Fibroblast of lung (primary cell): ENCODE data around the gene KIF26B. TPM values are rescaled to one million over a fixed set of nuclear protein-coding genes. Genes with fewer than 3 reads are reported as not detected.

Source experiments
- DNase-seq, 2 donors: peaks; one replicate each; pipeline versions ENCODE4 v3.0.0 to v3.0.0-alpha.2; 2010; ENCODE audit warnings: low read depth in 2 of 2
- H2AFZ ChIP-seq: 2 replicates; pipeline ENCODE4 v1.5.1; 2012; ENCODE audit warnings: low read length, control low read depth, inconsistent platforms
- H3K27ac ChIP-seq: 2 replicates; pipeline ENCODE4 v1.5.1; 2011; ENCODE audit warnings: low read length, control low read depth; ENCODE audit not compliant: insufficient read depth
- H3K27me3 ChIP-seq: 2 replicates; pipeline ENCODE4 v1.5.1; 2011; ENCODE audit warnings: mild to moderate bottlenecking, low read length; ENCODE audit not compliant: control insufficient read depth, insufficient read depth
- H3K36me3 ChIP-seq: 2 replicates; pipeline ENCODE4 v1.5.1; 2011; ENCODE audit warnings: low read length; ENCODE audit not compliant: control insufficient read depth, insufficient read depth
- H3K4me1 ChIP-seq: 2 replicates; pipeline ENCODE4 v1.5.1; 2011; ENCODE audit warnings: low read length; ENCODE audit not compliant: control insufficient read depth, insufficient read depth; ENCODE audit errors: extremely low read depth
- H3K4me2 ChIP-seq: 2 replicates; pipeline ENCODE4 v1.5.1; 2011; ENCODE audit warnings: low read length, control low read depth; ENCODE audit not compliant: insufficient read depth; ENCODE audit errors: extremely low read depth
- H3K4me3 ChIP-seq, 4 experiments: fragments of 200-600 bp in 1 of 4; sonication (generic) in 1 of 4; replicated peaks in 1 of 4; 2 replicates each; pipeline ENCODE4 v1.5.1; 2011 to 2016; ENCODE audit warnings: low read length in 4 of 4, low read depth in 3 of 4, mild to moderate bottlenecking in 3 of 4, control low read depth in 2 of 4, inconsistent platforms in 1 of 4, mixed read lengths in 1 of 4; ENCODE audit not compliant: insufficient read depth in 1 of 4; ENCODE audit errors: control extremely low read depth in 1 of 4
- H3K79me2 ChIP-seq: 2 replicates; pipeline ENCODE4 v1.5.1; 2012; ENCODE audit warnings: mild to moderate bottlenecking, low read length, inconsistent platforms; ENCODE audit not compliant: control insufficient read depth, insufficient read depth
- H3K9ac ChIP-seq: 2 replicates; pipeline ENCODE4 v1.5.1; 2011; ENCODE audit warnings: mild to moderate bottlenecking, low read length, control low read depth; ENCODE audit not compliant: insufficient read depth
- H3K9me3 ChIP-seq: 2 replicates; pipeline ENCODE4 v1.5.1; 2012; ENCODE audit warnings: low read depth, low read length; ENCODE audit not compliant: control insufficient read depth, insufficient read depth
- H4K20me1 ChIP-seq: 2 replicates; pipeline ENCODE4 v1.5.1; 2011; ENCODE audit warnings: low read length; ENCODE audit not compliant: control insufficient read depth, insufficient read depth; ENCODE audit errors: extremely low read depth
- CTCF ChIP-seq, 2 donors: IDR thresholded peaks in 1 of 2; conservative IDR thresholded peaks in 1 of 2; 1 replicate in 1 of 2; 2 replicates in 1 of 2; pipeline ENCODE4 v1.5.1; 2011 to 2012; ENCODE audit warnings: low read length in 2 of 2, control low read depth in 1 of 2, inconsistent platforms in 1 of 2, low read depth in 1 of 2, mild to moderate bottlenecking in 1 of 2
- EZH2 ChIP-seq: IDR thresholded peaks from 2 replicates; pipeline ENCODE4 v1.5.1; 2012; ENCODE audit warnings: low read length, control low read depth, mild to moderate bottlenecking; ENCODE audit errors: missing control alignments
- polyA plus RNA-seq, 2 donors: library from polyadenylated mRNA; depleted of rRNA in 1 of 2; stranded (reverse) in 1 of 2; unstranded in 1 of 2; fragments of >200 nt; gene quantifications; 2 replicates each; pipeline ENCODE4 v1.2.1, GENCODE V29; 2011 to 2012; ENCODE audit warnings: missing spikeins in 1 of 2
- total RNA-seq: library from RNA; depleted of rRNA; stranded (reverse); fragments of >200 nt; gene quantifications from 2 replicates; pipeline ENCODE4 v1.2.1, GENCODE V29; 2014

Gene KIF26B
- total and polyA plus RNA-seq, 2 donors (not counting 1 experiment from before 2014, with no cell fraction given), result 5.3 to 6.1 TPM

GRCh38 chr1:245437369-245438062 lies 282.7 kb downstream of the KIF26B start:
- no peaks in the 10 kb centered on the region for H4K20me1 ChIP-seq
- DNase-seq, result no peak
- TF ChIP-seq EZH2 (no peak), CTCF (conservative IDR thresholded peaks at IDR 0.05 in 1 of 2, IDR thresholded peaks at IDR 0.05 in 1 of 2; ENCODE audit: low read depth in 1 of 2, low read length in 2 of 2) (no peak)

GRCh38 chr1:245440922-245441321 lies 286.1 kb downstream of the KIF26B start:
- Histone ChIP-seq H3K36me3 (no peaks in the 10 kb centered on the region), H3K4me2 (no peak overlapping the region), H3K9ac (no peak overlapping the region), H3K27me3 (no peaks in the 10 kb centered on the region), H3K4me3 (no peak overlapping the region), H3K79me2 (no peaks in the 10 kb centered on the region), H3K9me3 (no peaks in the 10 kb centered on the region), H3K4me1 (no peaks in the 10 kb centered on the region), H2AFZ (no peak overlapping the region), H4K20me1 (no peaks in the 10 kb centered on the region), H3K27ac (no peak overlapping the region)
- TF ChIP-seq EZH2, result no peak
- TF ChIP-seq CTCF (conservative IDR thresholded peaks at IDR 0.05 in 1 of 2, IDR thresholded peaks at IDR 0.05 in 1 of 2; ENCODE audit: low read depth in 1 of 2, low read length in 2 of 2), result no peak
- DNase-seq, result no peak

More at GRCh38 chr1:245437369-245438062, 282.7 kb downstream of the KIF26B start:
- H2AFZ ChIP-seq, result no peak overlapping the region
- H3K27me3 ChIP-seq, result no peaks in the 10 kb centered on the region
- no peaks in the 10 kb centered on the region for H3K9me3 ChIP-seq
- no peak overlapping the region for H3K4me2 ChIP-seq
- no peak overlapping the region for H3K4me3 ChIP-seq
- no peaks in the 10 kb centered on the region for H3K36me3 ChIP-seq
- H3K79me2 ChIP-seq, result no peaks in the 10 kb centered on the region
- no peak overlapping the region for H3K9ac ChIP-seq
- H3K4me1 ChIP-seq, result no peaks in the 10 kb centered on the region
- H3K27ac ChIP-seq, result no peak overlapping the region

GRCh38 chr1:245441689-245442088 lies 286.9 kb downstream of the KIF26B start:
- no peaks in the 10 kb centered on the region for H3K9me3 ChIP-seq
- H3K4me2 ChIP-seq, result no peak overlapping the region
- no peaks in the 10 kb centered on the region for H3K4me1 ChIP-seq
- H4K20me1 ChIP-seq, result no peaks in the 10 kb centered on the region
- no peak overlapping the region for H3K9ac ChIP-seq
- DNase-seq, result peak; percentile 17 to 41
- no peaks in the 10 kb centered on the region for H3K27me3 ChIP-seq
- H2AFZ ChIP-seq, result no peak overlapping the region
- H3K36me3 ChIP-seq, result no peaks in the 10 kb centered on the region
- no peak overlapping the region for H3K4me3 ChIP-seq
- no peaks in the 10 kb centered on the region for H3K79me2 ChIP-seq
- no peak for TF ChIP-seq CTCF (conservative IDR thresholded peaks at IDR 0.05 in 1 of 2, IDR thresholded peaks at IDR 0.05 in 1 of 2; ENCODE audit: low read depth in 1 of 2, low read length in 2 of 2)
- no peak for TF ChIP-seq EZH2
- no peak overlapping the region for H3K27ac ChIP-seq
